HCT116 (cell line): ENCODE data around the gene CDH23. TPM values are rescaled to one million over a fixed set of nuclear protein-coding genes. Genes with fewer than 3 reads are reported as not detected.

ENCODE experiments used
- ATAC-seq: fragments of 200-7000 bp; cut with Tn5 transposase; 2 replicates; pipeline ENCODE4 v1.9.1; 2020; ENCODE audit warnings: mild to moderate bottlenecking, moderate library complexity
- BruUV-seq: library from RNA; stranded (reverse); fragments of 400-500 nt; replicated peaks from 2 replicates; lab custom pipeline; 2021; lab: Mats Ljungman, UMichigan
- CTCF ChIA-PET: fragments of 300-600 bp; sonication (Branson Sonifier 250); formaldehyde crosslinking; loops from one replicate; lab custom pipeline; 2021; ENCODE audit warnings: antibody characterized with exemption; lab: Charles Lee
- POLR2A ChIA-PET: fragments of 300-600, 350-600 bp; sonication (Branson Sonifier 250); formaldehyde crosslinking; loops from one replicate; lab custom pipeline; 2021; ENCODE audit warnings: antibody characterized with exemption; lab: Charles Lee
- RAD21 ChIA-PET, 2 experiments: fragments of 300-600 bp; sonication (Branson Sonifier 250); formaldehyde crosslinking; loops; one replicate each; lab custom pipeline; 2023; ENCODE audit warnings: low total read pairs in 2 of 2; ENCODE audit not compliant: uncharacterized antibody in 2 of 2, unreplicated experiment in 2 of 2, low non-redundant PET in 1 of 2; lab: Charles Lee
- DNase-seq: peaks from one replicate; pipeline ENCODE4 v3.0.0-alpha.2; 2010; ENCODE audit warnings: low read depth, low spot score
- H2AFZ ChIP-seq: fragments of 200-600 bp; shearing (Covaris generic), sonication (generic); 2 replicates; pipeline ENCODE4 v1.6.1; 2017; ENCODE audit warnings: low read depth, mixed run types, mixed read lengths, antibody characterized with exemption, low read length; ENCODE audit not compliant: poor library complexity, severe bottlenecking
- H3K27ac ChIP-seq: 2 replicates; pipeline ENCODE4 v1.5.1; 2012; ENCODE audit warnings: low read depth, low read length
- H3K27me3 ChIP-seq: fragments of 200-600 bp; sonication (generic); 2 replicates; pipeline ENCODE4 v1.6.1; 2016; ENCODE audit warnings: mixed run types, low read length, mixed read lengths; ENCODE audit not compliant: insufficient read depth
- H3K36me3 ChIP-seq, 2 experiments: fragments of 200-500 bp in 1 of 2; fragments of 200-600 bp in 1 of 2; sonication (Bioruptor generic) in 1 of 2; sonication (generic) in 1 of 2; 2 replicates each; pipeline versions ENCODE4 v1.5.1 to v1.6.1; 2014 to 2016; ENCODE audit warnings: low read length in 2 of 2, inconsistent platforms in 1 of 2, mixed read lengths in 1 of 2, mixed run types in 1 of 2; ENCODE audit not compliant: insufficient read depth in 2 of 2, control insufficient read depth in 1 of 2
- H3K4me1 ChIP-seq, 2 experiments: fragments of 200-600 bp in 1 of 2; sonication (generic) in 1 of 2; 2 replicates each; pipeline versions ENCODE4 v1.5.1 to v1.6.1; 2012 to 2017; ENCODE audit warnings: low read length in 2 of 2, inconsistent platforms in 1 of 2, mild to moderate bottlenecking in 1 of 2, mixed read lengths in 1 of 2, mixed run types in 1 of 2, moderate library complexity in 1 of 2; ENCODE audit not compliant: insufficient read depth in 2 of 2, control insufficient read depth in 1 of 2
- H3K4me2 ChIP-seq: fragments of 200-600 bp; sonication (generic); 2 replicates; pipeline ENCODE4 v1.6.1; 2017; ENCODE audit warnings: mixed run types, low read length, mixed read lengths
- H3K4me3 ChIP-seq, 2 experiments: fragments of 200-600 bp in 1 of 2; sonication (generic) in 1 of 2; replicated peaks in 1 of 2; 2 replicates each; pipeline ENCODE4 v1.5.1; 2011 to 2016; ENCODE audit warnings: low read length in 2 of 2, control low read depth in 1 of 2, low read depth in 1 of 2, mild to moderate bottlenecking in 1 of 2, mixed read lengths in 1 of 2, mixed run types in 1 of 2
- H3K79me2 ChIP-seq: fragments of 200-600 bp; sonication (generic); 2 replicates; pipeline ENCODE4 v1.6.1; 2017; ENCODE audit warnings: mild to moderate bottlenecking, mixed run types, low read length, moderate library complexity, mixed read lengths; ENCODE audit not compliant: insufficient read depth
- H3K9ac ChIP-seq: fragments of 200-600 bp; sonication (generic); 2 replicates; pipeline ENCODE4 v1.6.1; 2016; ENCODE audit warnings: low read length, mixed read lengths
- H3K9me2 ChIP-seq: fragments of 200-600 bp; sonication (generic), shearing (Covaris generic); 2 replicates; pipeline ENCODE4 v1.6.1; 2017; ENCODE audit warnings: mixed run types, mild to moderate bottlenecking, moderate library complexity; ENCODE audit not compliant: insufficient read depth
- H3K9me3 ChIP-seq, 2 experiments: fragments of 200-500 bp in 1 of 2; fragments of 200-600 bp in 1 of 2; sonication (Bioruptor generic) in 1 of 2; sonication (generic) in 1 of 2; 2 replicates each; pipeline ENCODE4 v1.6.1; 2014 to 2017; ENCODE audit warnings: low read length in 2 of 2, mixed read lengths in 2 of 2, inconsistent platforms in 1 of 2, low read depth in 1 of 2, mild to moderate bottlenecking in 1 of 2, mixed run types in 1 of 2, moderate library complexity in 1 of 2; ENCODE audit not compliant: control insufficient read depth in 1 of 2, insufficient read depth in 1 of 2
- H4K20me1 ChIP-seq: fragments of 200-600 bp; sonication (generic), shearing (Covaris generic); 2 replicates; pipeline ENCODE4 v1.6.1; 2017; ENCODE audit warnings: mixed run types, mild to moderate bottlenecking, moderate library complexity; ENCODE audit not compliant: insufficient read depth
- CBX3 ChIP-seq: IDR thresholded peaks from 2 replicates; pipeline ENCODE4 v1.6.1; 2012; ENCODE audit warnings: low read depth
- CTCF ChIP-seq, 3 experiments: fragments of 200-600 bp in 1 of 3; sonication (generic) in 1 of 3; IDR thresholded peaks in 2 of 3; conservative IDR thresholded peaks in 1 of 3; 2 replicates each; pipeline ENCODE4 v1.5.1; 2012 to 2017; ENCODE audit warnings: low read depth in 2 of 3, low read length in 2 of 3, antibody characterized with exemption in 1 of 3, borderline replicate concordance in 1 of 3, control low read depth in 1 of 3, mild to moderate bottlenecking in 1 of 3, mixed read lengths in 1 of 3, mixed run types in 1 of 3, moderate library complexity in 1 of 3; ENCODE audit not compliant: insufficient read depth in 1 of 3
- EZH2phosphoT487 ChIP-seq: fragments of 200-600 bp; IDR thresholded peaks from 2 replicates; pipeline ENCODE4 v1.6.1; 2018; ENCODE audit warnings: antibody characterized with exemption, borderline replicate concordance
- RAD21 ChIP-seq: IDR thresholded peaks from 2 replicates; pipeline ENCODE4 v1.6.1; 2012; ENCODE audit warnings: low read depth, mild to moderate bottlenecking
- YY1 ChIP-seq: IDR thresholded peaks from 2 replicates; pipeline ENCODE4 v1.6.1; 2011; ENCODE audit warnings: low read length, low read depth, moderate library complexity, mild to moderate bottlenecking; ENCODE audit not compliant: insufficient replicate concordance; ENCODE audit errors: extremely low read depth
- intact Hi-C: fragments of 100-400 bp; cut with micrococcal nuclease; formaldehyde crosslinking; loops from 2 replicates; pipeline ENCODE4 v1.10.0; 2022
- total RNA-seq: library from RNA; stranded (reverse); gene quantifications from one replicate; pipeline ENCODE4 v1.2.1, GENCODE V29; 2021; ENCODE audit not compliant: unreplicated experiment

The CDH23 gene
- total RNA-seq, 1 experiment from 2014 or later: not detected

GRCh38 chr10:71780156-71780555, 383.4 kb downstream of the CDH23 start (continued):
- TF ChIP-seq CTCF (IDR thresholded peaks at IDR 0.05 in 2 of 3, conservative IDR thresholded peaks at IDR 0.05 in 1 of 3; ENCODE audit: borderline replicate concordance in 1 of 3, insufficient read depth in 1 of 3, low read depth in 2 of 3, low read length in 2 of 3): no peak
- TF ChIP-seq YY1: no peak
- TF ChIP-seq EZH2phosphoT487: no peak

- intact Hi-C loops: no loop called here
- CTCF ChIA-PET: no interaction called here
- RAD21 ChIA-PET: no interaction called here
Observed at GRCh38 chr10:71780719-71781118, 384.0 kb downstream of the CDH23 start.

More at GRCh38 chr10:71780719-71781118, 384.0 kb downstream of the CDH23 start:
- no peaks in the 10 kb centered on the region for H3K9me2 ChIP-seq
- DNase-seq: no peak
- BruUV-seq: no TSS peak
- no peak overlapping the region for H3K4me3 ChIP-seq
- H3K27me3 ChIP-seq: no peaks in the 10 kb centered on the region
- POLR2A ChIA-PET: no interaction called here
- H3K9ac ChIP-seq: no peak overlapping the region
- H3K36me3 ChIP-seq: no peaks in the 10 kb centered on the region
- no peak overlapping the region for H3K4me2 ChIP-seq
- H3K79me2 ChIP-seq: no peaks in the 10 kb centered on the region
- ATAC-seq: peak; percentile 72
- H2AFZ ChIP-seq: no peak overlapping the region
- H3K9me3 ChIP-seq: peaks cover 0 to 5% of the 10 kb centered on the region in 2 experiments; a peak in 1 of 4 replicates
- peak; percentile 53; the same call in 1 of the 2 replicates for TF ChIP-seq RAD21
- TF ChIP-seq CBX3: no peak
- TF ChIP-seq CTCF (IDR thresholded peaks at IDR 0.05 in 2 of 3, conservative IDR thresholded peaks at IDR 0.05 in 1 of 3; ENCODE audit: borderline replicate concordance in 1 of 3, insufficient read depth in 1 of 3, low read depth in 2 of 3, low read length in 2 of 3): peak; percentile 9 to 18 (median 15); a peak in 1 of 6 replicates
- TF ChIP-seq, all 23 proteins: peak for 2
- Histone ChIP-seq H4K20me1 (no peaks in the 10 kb centered on the region), H3K27ac (no peak overlapping the region), H3K4me1 (peaks cover 0 to 6% of the 10 kb centered on the region in 2 experiments; a peak in 2 of 4 replicates)
